ENCODE results near the gene RNF157. TPM values are rescaled to one million over a fixed set of nuclear protein-coding genes. Genes with fewer than 3 reads are reported as not detected.

RNF157 gene
- total and polyA plus RNA-seq, 2 of the 13 experiments (the other 11 are each of a cell fraction or from before 2014, with no cell fraction given), result 0.44 to 1.5 TPM

GRCh38 chr17:76119409-76120371 lies 120.6 kb downstream of the RNF157 start (continued):
- TF ChIP-seq ZNF609 (CRISPR knock-in tag; IDR thresholded peaks at IDR 0.05; ENCODE audit: borderline replicate concordance) (peak; percentile 79; the same call in 1 of the 2 replicates), ZNF615 (CRISPR knock-in tag; IDR thresholded peaks at IDR 0.05; ENCODE audit: borderline replicate concordance) (no peak), ZNF598 (CRISPR knock-in tag; IDR thresholded peaks at IDR 0.05; ENCODE audit: borderline replicate concordance) (peak; percentile 76; the same call in 1 of the 2 replicates), AKNA (CRISPR knock-in tag; IDR thresholded peaks at IDR 0.05; ENCODE audit: borderline replicate concordance) (no peak), GMEB2 (CRISPR knock-in tag; IDR thresholded peaks at IDR 0.05; ENCODE audit: low read depth) (0 out of 2 replicates have a peak, but pooled peaks have one; percentile 17), ZFP36L2 (CRISPR knock-in tag; IDR thresholded peaks at IDR 0.05) (no peak), ZNF335 (CRISPR knock-in tag; IDR thresholded peaks at IDR 0.05) (no peak), ZNF788 (CRISPR knock-in tag; IDR thresholded peaks at IDR 0.05; ENCODE audit: borderline replicate concordance) (peak; percentile 73; the same call in 1 of the 2 replicates), ZNF761 (CRISPR knock-in tag; conservative IDR thresholded peaks at IDR 0.05) (no peak), ZNF354B (CRISPR knock-in tag; IDR thresholded peaks at IDR 0.05) (no peak), GLI4 (CRISPR knock-in tag; IDR thresholded peaks at IDR 0.05; ENCODE audit: borderline replicate concordance) (no peak), ZNF710 (CRISPR knock-in tag; IDR thresholded peaks at IDR 0.05; ENCODE audit: borderline replicate concordance) (peak; percentile 45; the same call in 1 of the 2 replicates), ZNF205 (CRISPR knock-in tag; IDR thresholded peaks at IDR 0.05) (peak; percentile 39; the same call in 1 of the 2 replicates), HOXA5 (CRISPR knock-in tag; IDR thresholded peaks at IDR 0.05) (no peak)
